Amniotic stem cell (primary cell): Measurements from ENCODE around the gene PCDHGC5.

Experiments
- DNase-seq: peaks from one replicate; lab custom pipeline; 2025; lab: John Stamatoyannopoulos, UW

The PCDHGC5 gene

DNA sequence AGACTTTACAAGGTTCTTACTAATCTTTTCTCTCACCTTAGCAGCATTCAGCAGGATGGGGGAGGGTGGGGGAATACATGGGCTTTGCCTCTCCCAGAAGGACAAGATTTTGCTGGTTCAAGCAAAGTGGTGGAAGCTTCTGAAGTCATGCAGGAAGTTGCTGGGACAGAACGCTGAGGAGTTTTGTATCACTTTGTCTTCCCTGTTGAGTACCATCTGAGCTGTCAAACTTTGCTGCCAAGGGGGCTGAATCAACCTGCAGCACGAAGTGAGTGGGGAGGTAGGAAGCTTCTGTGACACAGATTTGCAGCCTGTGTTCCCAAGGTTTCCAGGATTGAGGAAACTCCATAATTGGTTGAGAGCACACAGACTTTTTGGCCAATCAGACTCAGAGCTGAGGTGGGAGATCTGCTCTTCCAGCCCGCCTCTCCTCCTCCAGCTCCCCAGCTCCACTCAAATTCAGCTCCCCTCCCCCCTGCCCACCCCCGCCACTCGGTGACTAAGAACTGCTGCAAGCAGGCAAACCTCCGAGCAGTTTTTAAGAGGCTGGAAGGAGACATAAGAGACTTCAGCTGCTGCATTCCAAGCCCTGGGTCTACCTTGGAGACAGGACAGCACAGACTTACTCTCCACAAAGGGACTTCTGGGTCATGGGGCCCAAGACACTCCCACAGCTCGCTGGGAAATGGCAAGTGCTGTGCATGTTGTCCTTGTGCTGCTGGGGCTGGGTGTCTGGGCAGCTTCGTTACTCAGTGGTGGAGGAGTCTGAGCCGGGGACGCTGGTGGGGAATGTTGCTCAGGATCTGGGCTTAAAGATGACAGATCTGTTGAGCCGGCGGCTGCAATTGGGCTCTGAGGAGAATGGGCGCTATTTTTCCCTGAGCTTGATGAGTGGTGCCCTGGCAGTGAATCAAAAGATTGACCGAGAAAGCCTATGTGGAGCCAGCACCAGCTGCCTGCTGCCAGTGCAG, at the start of gene PCDHGC5:
PCDHGC5 (plus strand) TSS at position 491 of the 971 bp plus-strand sequence; CDS start at position 651, 160 bp downstream.
- peak; percentile 27 for DNase-seq

DNA sequence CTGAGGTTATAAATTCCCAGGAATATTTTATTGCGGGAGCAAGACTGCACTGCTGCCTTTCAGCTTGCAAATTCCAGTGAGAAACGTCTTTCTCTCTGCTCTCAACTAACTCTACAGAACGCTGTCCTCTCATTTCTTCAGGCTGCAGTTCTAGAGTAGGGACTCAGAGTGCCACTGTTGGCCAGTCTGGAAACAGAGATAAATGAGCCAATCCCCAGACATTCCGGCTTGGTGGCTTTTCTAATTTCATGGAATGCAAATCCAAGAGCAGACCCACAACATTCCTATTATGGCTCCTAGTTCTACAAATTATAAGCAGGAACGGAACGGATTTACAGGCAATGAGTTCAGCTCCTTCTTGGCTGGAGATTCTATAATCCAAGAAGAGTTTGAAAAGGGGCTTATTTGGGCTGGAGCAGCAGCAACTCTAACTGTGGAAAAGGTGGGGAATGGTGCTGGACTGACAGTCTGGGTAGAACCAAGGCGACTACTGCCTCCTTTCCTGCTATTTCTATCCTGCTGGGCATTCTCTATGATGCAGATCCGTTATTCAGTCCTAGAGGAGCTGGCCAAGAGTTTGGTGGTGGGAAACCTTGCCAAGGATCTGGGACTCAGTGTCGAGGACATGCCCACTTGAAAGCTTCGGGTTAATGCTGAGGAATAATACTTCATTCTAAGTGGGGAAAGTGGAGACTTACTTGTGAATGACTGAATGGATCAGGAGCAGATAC, 49.3 kb upstream of the PCDHGC5 start:
- no peak for DNase-seq

DNA sequence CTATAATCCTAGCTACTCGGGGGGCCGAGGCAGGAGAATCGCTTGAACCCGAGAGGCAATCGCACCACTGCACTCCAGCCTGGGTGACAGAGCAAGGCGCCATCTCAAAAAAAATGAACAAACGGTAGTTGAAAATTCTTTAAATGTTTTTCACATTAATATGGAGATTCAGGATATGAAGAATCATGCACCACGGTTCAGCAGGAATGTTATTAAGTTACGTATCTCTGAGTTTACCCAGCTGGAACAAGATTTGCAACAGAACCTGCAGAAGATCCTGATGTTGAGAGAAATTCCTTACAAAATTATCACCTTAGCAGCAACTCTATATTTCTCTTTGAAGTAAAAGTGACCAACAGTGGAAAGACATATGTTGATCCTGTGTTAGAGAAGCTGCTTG, 48.5 kb upstream of the PCDHGC5 start:
- no peak for DNase-seq

DNA sequence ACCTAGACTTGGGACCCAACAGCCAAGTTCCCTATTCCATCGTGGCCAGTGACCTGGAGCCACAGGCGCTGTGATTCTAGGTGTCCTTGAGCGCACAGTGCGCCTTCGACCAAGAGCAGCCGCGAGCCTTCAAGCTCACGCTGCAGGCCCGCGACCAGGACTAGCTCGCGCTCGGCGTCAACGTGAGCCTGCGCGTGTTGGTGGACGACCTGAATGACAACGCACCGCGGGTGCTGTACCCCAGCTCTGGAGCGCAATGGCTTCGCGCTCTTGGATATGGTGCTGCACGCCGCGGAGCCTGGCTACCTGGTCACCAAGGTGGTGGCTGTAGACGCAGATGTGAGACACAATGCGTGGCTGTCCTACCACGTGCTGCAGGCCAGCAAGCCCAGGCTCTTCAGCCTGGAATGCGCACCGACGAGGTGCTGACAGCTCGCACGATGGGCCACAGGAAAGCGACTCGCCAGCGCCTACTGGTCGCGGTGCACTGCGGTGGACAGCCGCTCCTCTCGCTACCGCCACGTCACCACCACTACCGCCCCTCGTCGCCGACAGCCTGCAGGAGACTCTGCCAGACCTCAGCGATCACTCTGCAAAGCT, 47.2 kb upstream of the PCDHGC5 start:
- no peak for DNase-seq

DNA sequence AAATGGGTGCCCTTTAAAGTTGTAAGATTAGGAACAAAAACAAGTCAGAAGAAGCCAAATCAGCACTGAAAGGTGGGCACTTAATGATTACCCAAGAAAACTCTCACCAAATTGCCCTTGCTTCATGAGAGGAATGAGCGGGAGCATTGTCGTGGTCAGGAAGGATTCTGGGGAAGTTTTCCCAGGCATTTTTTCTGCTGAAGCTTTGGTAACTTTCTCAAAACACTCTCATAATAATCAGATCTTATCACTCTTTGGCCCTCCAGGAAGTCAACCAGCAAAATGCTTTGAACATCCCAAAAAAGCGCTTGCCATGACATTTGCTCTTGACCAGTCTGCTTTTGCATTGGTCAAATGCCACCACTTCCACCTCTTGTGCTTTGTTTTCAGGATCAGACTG, 23.5 kb upstream of the PCDHGC5 start:
- no peak for DNase-seq

DNA sequence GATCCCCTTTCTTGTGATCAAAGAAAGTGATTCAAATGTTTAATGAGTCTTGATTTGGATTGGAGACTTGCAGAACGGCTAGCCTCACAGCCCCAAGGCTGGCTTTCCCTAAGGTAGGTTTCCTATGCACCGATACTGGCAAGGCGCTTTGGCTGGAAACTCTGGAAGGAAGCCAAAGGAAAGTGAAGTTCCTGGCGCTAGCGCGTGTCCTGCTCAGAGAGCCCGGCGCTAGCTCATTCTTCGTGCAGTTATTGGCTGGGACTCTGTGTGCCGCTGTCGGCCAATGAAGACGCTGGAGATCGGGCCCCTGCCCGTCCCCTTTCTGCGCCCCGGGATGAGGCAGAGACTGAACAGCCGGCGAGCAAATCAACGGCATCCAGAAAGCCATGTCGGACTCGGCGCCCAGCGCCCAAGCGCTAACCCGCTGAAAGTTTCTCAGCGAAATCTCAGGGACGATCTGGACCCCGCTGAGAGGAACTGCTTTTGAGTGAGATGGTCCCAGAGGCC, 13.2 kb upstream of the PCDHGC5 start, which contains the start of gene PCDHGC3:
PCDHGC3 (plus strand) TSS at position 342 of the 507 bp plus-strand sequence; CDS start at position 493, 151 bp downstream.
- peak; percentile 94 for DNase-seq

DNA sequence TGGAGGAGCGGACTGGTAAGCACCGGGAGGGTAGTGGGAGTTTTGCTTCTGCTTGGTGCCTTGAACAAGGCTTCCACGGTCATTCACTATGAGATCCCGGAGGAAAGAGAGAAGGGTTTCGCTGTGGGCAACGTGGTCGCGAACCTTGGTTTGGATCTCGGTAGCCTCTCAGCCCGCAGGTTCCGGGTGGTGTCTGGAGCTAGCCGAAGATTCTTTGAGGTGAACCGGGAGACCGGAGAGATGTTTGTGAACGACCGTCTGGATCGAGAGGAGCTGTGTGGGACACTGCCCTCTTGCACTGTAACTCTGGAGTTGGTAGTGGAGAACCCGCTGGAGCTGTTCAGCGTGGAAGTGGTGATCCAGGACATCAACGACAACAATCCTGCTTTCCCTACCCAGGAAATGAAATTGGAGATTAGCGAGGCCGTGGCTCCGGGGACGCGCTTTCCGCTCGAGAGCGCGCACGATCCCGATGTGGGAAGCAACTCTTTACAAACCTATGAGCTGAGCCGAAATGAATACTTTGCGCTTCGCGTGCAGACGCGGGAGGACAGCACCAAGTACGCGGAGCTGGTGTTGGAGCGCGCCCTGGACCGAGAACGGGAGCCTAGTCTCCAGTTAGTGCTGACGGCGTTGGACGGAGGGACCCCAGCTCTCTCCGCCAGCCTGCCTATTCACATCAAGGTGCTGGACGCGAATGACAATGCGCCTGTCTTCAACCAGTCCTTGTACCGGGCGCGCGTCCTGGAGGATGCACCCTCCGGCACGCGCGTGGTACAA, 12.6 kb upstream of the PCDHGC5 start:
- DNase-seq, result peak; percentile 69

DNA sequence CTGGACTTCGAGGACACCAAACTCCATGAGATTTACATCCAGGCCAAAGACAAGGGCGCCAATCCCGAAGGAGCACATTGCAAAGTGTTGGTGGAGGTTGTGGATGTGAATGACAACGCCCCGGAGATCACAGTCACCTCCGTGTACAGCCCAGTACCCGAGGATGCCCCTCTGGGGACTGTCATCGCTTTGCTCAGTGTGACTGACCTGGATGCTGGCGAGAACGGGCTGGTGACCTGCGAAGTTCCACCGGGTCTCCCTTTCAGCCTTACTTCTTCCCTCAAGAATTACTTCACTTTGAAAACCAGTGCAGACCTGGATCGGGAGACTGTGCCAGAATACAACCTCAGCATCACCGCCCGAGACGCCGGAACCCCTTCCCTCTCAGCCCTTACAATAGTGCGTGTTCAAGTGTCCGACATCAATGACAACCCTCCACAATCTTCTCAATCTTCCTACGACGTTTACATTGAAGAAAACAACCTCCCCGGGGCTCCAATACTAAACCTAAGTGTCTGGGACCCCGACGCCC, 11.8 kb upstream of the PCDHGC5 start:
- no peak for DNase-seq

DNA sequence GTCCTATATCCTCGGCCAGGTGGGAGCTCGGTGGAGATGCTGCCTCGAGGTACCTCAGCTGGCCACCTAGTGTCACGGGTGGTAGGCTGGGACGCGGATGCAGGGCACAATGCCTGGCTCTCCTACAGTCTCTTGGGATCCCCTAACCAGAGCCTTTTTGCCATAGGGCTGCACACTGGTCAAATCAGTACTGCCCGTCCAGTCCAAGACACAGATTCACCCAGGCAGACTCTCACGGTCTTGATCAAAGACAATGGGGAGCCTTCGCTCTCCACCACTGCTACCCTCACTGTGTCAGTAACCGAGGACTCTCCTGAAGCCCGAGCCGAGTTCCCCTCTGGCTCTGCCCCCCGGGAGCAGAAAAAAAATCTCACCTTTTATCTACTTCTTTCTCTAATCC, 11.1 kb upstream of the PCDHGC5 start:
- DNase-seq, result no peak

DNA sequence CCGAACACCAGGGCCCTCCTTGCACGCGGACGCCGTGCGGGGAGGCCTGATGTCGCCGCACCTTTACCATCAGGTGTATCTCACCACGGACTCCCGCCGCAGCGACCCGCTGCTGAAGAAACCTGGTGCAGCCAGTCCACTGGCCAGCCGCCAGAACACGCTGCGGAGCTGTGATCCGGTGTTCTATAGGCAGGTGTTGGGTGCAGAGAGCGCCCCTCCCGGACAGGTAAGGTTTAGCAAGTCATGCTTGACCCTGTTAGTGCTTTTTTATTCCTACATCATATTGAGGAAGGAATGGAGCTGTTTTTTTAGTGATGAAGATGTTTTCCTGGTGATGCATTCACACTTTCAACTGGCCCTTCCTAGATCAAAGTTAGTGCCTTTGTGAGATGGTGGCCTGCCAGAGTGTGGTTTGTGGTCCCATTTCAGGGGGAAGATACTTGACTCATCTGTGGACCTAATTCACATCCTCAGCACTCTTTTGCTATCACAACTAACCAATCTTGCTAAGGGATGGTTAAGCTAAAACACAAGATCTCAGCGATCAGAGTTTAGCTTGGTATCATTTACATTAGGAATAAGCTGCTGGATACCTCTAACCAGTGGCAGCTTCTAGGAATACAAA, 10.4 kb upstream of the PCDHGC5 start:
- no peak for DNase-seq

DNA sequence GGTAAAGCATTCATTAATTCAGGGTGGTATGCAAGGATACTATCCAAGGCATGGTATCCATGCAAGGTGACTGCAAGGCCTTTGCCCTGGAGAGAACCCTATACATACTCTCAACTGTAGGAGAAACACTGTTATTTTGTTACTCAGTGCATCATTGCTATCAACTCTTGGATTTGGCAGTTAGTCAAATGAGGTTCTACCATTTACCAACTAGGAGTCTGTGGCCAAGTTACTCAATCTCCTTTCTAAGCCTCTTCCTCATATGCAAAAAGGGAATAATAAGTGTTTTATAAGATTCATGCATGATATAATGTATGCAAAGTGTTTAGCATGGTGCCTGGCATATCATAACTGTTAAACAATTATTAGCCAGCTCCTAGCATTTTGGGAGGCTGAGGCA, 9.1 kb upstream of the PCDHGC5 start:
- DNase-seq, result no peak

DNA sequence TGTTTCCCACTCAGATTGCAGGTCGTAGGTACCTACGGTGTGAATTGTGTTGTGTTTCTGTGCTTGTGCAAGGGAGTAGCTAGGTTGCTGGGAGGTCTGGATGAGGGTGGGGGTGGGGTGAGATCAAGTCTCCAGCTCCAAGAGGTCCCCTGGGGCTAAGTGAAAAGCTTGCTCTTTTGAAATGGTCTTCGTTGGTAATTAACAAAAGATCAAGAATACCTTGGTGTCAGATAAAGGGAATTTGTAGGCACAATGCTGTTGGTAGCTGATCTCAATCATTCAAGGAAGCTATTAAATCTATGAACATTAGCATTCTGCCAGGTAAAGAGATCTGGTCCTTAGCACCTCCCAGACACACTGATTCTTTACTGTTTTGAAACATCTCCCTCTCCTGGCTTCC, 5.0 kb upstream of the PCDHGC5 start:
- no peak for DNase-seq

DNA sequence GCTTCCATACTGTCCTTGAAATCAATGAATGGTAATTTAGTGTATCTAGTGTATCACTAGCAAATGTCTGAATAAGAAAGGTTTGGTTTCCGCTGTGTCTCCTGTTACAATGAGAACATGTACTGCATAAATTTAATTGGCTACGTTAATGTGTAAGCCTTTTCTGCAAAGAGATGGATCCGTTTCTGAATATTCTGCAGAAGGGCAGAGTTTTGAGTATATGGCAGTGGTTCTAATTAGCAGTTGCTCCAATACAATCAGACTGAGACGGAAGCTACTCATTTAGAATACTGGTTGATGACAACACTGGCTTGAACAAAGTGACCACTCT, 4.6 kb upstream of the PCDHGC5 start:
- no peak for DNase-seq

DNA sequence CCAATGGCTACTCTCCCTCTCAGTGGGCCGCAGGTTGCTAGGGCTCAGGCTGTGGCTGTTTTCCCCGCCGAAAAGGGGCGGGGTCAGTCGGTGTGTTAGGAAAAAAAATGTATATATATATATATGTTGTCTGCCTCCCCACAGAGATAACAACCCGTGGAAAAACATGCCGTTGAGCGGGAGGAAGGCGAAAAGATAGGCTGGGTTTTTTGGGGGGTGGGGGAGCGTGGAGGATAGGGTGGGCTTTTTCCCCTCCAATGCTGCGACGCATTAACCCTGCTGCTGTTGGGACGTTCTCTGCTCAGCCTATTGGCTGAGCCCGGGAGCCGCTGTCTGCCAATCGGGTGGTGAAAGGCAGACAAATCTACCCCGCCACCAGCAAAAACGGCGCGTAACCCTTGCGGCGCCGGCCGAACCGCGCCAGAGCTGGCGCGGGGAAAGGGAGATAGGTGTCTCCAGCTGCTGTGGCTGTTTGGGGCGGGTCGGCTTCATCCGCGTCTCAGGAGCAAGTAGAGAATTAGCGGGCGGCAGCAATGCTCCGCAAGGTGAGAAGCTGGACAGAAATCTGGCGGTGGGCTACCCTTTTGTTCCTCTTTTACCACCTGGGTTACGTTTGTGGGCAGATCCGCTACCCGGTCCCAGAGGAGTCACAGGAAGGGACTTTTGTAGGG, 4.1 kb upstream of the PCDHGC5 start, which contains the start of gene PCDHGC4:
PCDHGC4 (plus strand) TSS at position 390 of the 671 bp plus-strand sequence; CDS start at position 534, 144 bp downstream.
- DNase-seq, result no peak

DNA sequence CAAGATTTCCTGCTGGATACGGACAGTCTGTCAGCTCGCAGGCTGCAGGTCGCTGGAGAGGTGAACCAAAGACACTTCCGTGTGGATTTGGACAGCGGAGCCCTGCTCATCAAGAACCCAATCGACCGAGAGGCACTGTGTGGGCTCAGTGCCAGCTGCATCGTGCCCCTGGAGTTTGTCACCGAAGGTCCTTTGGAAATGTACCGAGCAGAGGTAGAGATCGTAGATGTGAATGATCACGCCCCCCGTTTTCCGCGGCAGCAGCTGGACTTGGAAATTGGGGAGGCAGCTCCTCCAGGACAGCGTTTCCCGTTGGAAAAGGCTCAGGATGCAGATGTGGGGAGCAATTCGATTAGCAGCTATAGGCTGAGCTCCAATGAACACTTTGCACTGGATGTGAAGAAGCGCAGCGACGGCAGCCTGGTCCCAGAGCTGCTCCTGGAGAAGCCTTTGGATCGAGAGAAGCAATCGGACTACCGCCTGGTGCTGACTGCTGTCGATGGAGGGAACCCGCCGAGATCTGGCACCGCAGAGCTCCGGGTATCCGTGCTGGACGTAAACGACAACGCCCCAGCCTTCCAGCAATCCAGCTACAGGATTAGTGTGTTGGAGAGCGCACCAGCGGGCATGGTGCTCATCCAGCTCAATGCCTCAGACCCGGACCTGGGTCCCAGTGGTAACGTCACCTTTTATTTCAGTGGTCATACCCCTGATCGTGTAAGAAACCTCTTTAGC, 3.4 kb upstream of the PCDHGC5 start:
- DNase-seq, result no peak

DNA sequence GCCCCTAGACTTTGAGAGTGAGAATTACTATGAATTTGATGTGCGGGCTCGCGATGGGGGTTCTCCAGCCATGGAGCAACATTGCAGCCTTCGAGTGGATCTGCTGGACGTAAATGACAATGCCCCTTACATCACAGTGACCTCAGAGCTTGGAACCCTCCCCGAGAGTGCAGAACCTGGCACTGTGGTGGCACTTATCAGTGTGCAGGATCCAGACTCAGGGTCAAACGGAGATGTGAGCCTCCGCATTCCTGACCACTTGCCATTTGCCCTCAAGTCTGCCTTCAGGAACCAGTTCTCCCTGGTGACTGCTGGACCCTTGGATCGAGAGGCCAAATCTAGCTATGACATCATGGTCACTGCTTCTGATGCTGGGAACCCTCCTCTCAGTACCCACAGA, 2.8 kb upstream of the PCDHGC5 start:
- no peak for DNase-seq

DNA sequence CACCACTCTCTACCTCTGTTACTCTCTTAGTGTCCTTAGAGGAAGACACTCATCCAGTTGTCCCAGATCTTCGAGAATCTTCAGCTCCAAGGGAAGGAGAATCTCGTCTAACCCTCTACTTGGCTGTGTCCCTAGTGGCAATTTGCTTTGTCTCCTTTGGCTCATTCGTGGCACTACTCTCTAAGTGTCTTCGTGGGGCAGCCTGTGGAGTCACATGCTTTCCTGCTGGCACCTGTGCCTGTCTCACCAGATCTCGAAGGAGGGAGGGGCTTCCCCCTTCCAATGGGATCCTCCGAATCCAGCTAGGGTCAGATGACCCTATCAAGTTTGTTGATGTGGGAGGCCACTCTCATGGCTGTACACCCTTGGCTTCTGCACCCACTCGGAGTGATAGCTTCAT, 1.8 kb upstream of the PCDHGC5 start:
- DNase-seq, result no peak

DNA sequence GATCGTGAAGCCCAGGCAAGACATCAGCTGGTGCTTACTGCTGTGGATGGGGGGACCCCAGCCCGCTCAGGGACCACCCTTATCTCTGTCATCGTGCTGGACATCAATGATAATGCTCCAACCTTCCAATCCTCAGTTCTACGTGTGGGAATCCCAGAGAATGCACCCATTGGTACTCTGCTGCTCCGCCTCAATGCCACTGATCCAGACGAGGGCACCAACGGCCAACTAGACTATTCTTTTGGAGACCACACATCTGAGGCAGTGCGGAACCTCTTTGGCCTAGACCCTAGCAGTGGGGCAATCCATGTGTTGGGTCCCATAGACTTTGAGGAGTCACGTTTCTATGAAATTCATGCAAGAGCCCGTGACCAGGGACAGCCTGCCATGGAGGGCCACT, 960 bp downstream of the PCDHGC5 start:
- DNase-seq, result no peak

DNA sequence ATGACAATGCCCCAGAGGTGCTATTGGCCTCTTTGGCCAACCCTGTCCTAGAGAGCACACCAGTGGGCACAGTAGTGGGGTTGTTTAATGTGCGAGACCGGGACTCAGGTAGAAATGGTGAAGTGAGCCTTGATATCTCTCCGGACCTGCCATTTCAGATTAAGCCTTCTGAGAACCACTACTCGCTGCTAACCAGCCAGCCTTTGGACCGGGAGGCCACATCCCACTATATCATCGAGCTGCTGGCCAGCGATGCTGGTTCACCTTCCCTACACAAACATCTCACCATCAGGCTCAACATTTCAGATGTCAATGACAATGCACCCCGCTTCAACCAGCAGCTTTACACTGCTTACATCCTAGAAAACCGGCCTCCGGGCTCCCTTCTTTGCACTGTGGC, 1.4 kb downstream of the PCDHGC5 start:
- no peak for DNase-seq

DNA sequence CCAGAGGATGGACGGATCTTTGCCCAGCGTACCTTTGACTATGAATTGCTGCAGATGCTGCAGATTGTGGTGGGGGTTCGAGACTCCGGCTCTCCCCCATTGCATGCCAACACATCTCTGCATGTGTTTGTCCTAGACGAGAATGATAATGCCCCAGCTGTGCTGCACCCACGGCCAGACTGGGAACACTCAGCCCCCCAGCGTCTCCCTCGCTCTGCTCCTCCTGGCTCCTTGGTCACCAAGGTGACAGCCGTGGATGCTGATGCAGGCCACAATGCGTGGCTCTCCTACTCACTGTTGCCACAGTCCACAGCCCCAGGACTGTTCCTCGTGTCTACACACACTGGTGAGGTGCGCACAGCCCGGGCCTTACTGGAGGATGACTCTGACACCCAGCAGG, 1.9 kb downstream of the PCDHGC5 start:
- DNase-seq, result no peak
